Panc1 (cell line): ENCODE data around the gene ATXN1. TPM values are rescaled to one million over a fixed set of nuclear protein-coding genes. Genes with fewer than 3 reads are reported as not detected.

Experiments used
- ATAC-seq: fragments of 200-7000 bp; cut with Tn5 transposase; 2 replicates; pipeline ENCODE4 v1.9.1; 2020; ENCODE audit warnings: mild to moderate bottlenecking, moderate library complexity
- BruUV-seq: library from RNA; stranded (reverse); fragments of 400-500 nt; replicated peaks from 2 replicates; lab custom pipeline; 2021; lab: Mats Ljungman, UMichigan
- CTCF ChIA-PET: fragments of 300-600 bp; sonication (Branson Sonifier 250); formaldehyde crosslinking; loops from one replicate; lab custom pipeline; 2022; ENCODE audit warnings: antibody characterized with exemption; lab: Charles Lee
- POLR2A ChIA-PET: fragments of 300-600 bp; sonication (Branson Sonifier 250); formaldehyde crosslinking; loops from one replicate; lab custom pipeline; 2022; ENCODE audit warnings: antibody characterized with exemption; lab: Charles Lee
- DNase-seq: peaks from one replicate; pipeline ENCODE4 v3.0.0-alpha.2; 2010; ENCODE audit warnings: low read depth, low spot score
- H3K27ac ChIP-seq: 2 replicates; pipeline ENCODE4 v1.5.1; 2011; ENCODE audit warnings: mild to moderate bottlenecking, low read length, inconsistent platforms
- H3K27me3 ChIP-seq: fragments of 200-500 bp; sonication (Bioruptor generic); 2 replicates; pipeline ENCODE4 v1.6.0; 2014; ENCODE audit warnings: low read length, inconsistent platforms; ENCODE audit not compliant: control insufficient read depth, insufficient read depth
- H3K36me3 ChIP-seq: fragments of 200-500 bp; sonication (Bioruptor generic); 2 replicates; pipeline ENCODE4 v1.5.1; 2014; ENCODE audit warnings: inconsistent platforms, mild to moderate bottlenecking, low read length, moderate library complexity; ENCODE audit not compliant: control insufficient read depth, insufficient read depth
- H3K4me1 ChIP-seq: 2 replicates; pipeline ENCODE4 v1.5.1; 2011; ENCODE audit warnings: inconsistent platforms, mild to moderate bottlenecking, low read length, moderate library complexity; ENCODE audit not compliant: control insufficient read depth, insufficient read depth
- H3K4me3 ChIP-seq, 2 experiments: 2 replicates each; pipeline ENCODE4 v1.5.1; 2011 to 2012; ENCODE audit warnings: low read depth in 2 of 2, low read length in 2 of 2, mild to moderate bottlenecking in 2 of 2, inconsistent platforms in 1 of 2, moderate library complexity in 1 of 2
- H3K9me3 ChIP-seq: fragments of 200-500 bp; sonication (Bioruptor generic); 2 replicates; pipeline ENCODE4 v1.5.1; 2014; ENCODE audit warnings: low read depth, mild to moderate bottlenecking, inconsistent platforms, low read length, moderate library complexity; ENCODE audit not compliant: control insufficient read depth, insufficient read depth
- CTCF ChIP-seq: fragments of 450-650 bp; IDR thresholded peaks from 2 replicates; pipeline ENCODE4 v1.5.1; 2017; ENCODE audit warnings: mild to moderate bottlenecking
- POLR2AphosphoS5 ChIP-seq: IDR thresholded peaks from 2 replicates; pipeline ENCODE4 v1.6.1; 2012; ENCODE audit warnings: mild to moderate bottlenecking, low read depth, low read length, moderate library complexity
- SIN3A ChIP-seq: IDR thresholded peaks from 2 replicates; pipeline ENCODE4 v1.6.1; 2012; ENCODE audit warnings: low read depth, mild to moderate bottlenecking, low read length, moderate library complexity, borderline replicate concordance; ENCODE audit not compliant: insufficient read depth
- TCF7L2 ChIP-seq: IDR thresholded peaks from 2 replicates; pipeline ENCODE4 v1.6.1; 2011; ENCODE audit warnings: mild to moderate bottlenecking, low read depth, low read length, inconsistent platforms
- in situ Hi-C: cut with HindIII; loops from 2 replicates; pipeline ENCODE4 v1.10.0; 2016; ENCODE audit warnings: low sequenced_read_pairs, low pct_unique_long_range_greater_than_20kb
- intact Hi-C: fragments of 100-400 bp; cut with micrococcal nuclease; formaldehyde crosslinking; loops from one replicate; pipeline ENCODE4 v1.10.0; 2022; ENCODE audit not compliant: unreplicated experiment
- total RNA-seq: library from RNA; stranded (reverse); gene quantifications from one replicate; pipeline ENCODE4 v1.2.1, GENCODE V29; 2021; ENCODE audit not compliant: unreplicated experiment
- TF ChIP-seq, protein P1 (sequence below), 2 experiments: IDR thresholded peaks; 2 replicates each; pipeline ENCODE4 v1.6.1; 2011 to 2012; ENCODE audit warnings: low read depth in 2 of 2, control low read depth in 1 of 2, low read length in 1 of 2, mild to moderate bottlenecking in 1 of 2, moderate library complexity in 1 of 2; ENCODE audit not compliant: insufficient read depth in 1 of 2

Gene ATXN1
- total RNA-seq, 1 experiment from 2014 or later = 67.1 TPM

- Histone ChIP-seq H3K9me3 (no peaks in the 10 kb centered on the region), H3K36me3 (no peaks in the 10 kb centered on the region; the same call in none of the 2 replicates), H3K4me3 (no peak overlapping the region), H3K4me1 (no peaks in the 10 kb centered on the region), H3K27ac (no peak overlapping the region), H3K27me3 (no peaks in the 10 kb centered on the region)
- intact Hi-C loops (no loop called here), in situ Hi-C loops (no loop called here)
- CTCF ChIA-PET = no interaction called here
- no TSS peak for BruUV-seq
- DNase-seq (no peak), ATAC-seq (no peak)
- no peak for TF ChIP-seq POLR2AphosphoS5
- no peak for TF ChIP-seq CTCF
- TF ChIP-seq, protein P1, sequence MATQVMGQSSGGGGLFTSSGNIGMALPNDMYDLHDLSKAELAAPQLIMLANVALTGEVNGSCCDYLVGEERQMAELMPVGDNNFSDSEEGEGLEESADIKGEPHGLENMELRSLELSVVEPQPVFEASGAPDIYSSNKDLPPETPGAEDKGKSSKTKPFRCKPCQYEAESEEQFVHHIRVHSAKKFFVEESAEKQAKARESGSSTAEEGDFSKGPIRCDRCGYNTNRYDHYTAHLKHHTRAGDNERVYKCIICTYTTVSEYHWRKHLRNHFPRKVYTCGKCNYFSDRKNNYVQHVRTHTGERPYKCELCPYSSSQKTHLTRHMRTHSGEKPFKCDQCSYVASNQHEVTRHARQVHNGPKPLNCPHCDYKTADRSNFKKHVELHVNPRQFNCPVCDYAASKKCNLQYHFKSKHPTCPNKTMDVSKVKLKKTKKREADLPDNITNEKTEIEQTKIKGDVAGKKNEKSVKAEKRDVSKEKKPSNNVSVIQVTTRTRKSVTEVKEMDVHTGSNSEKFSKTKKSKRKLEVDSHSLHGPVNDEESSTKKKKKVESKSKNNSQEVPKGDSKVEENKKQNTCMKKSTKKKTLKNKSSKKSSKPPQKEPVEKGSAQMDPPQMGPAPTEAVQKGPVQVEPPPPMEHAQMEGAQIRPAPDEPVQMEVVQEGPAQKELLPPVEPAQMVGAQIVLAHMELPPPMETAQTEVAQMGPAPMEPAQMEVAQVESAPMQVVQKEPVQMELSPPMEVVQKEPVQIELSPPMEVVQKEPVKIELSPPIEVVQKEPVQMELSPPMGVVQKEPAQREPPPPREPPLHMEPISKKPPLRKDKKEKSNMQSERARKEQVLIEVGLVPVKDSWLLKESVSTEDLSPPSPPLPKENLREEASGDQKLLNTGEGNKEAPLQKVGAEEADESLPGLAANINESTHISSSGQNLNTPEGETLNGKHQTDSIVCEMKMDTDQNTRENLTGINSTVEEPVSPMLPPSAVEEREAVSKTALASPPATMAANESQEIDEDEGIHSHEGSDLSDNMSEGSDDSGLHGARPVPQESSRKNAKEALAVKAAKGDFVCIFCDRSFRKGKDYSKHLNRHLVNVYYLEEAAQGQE (IDR thresholded peaks at IDR 0.05; ENCODE audit: insufficient read depth in 1 of 2, low read depth in 2 of 2, low read length in 1 of 2) = no peak
- TF ChIP-seq SIN3A = no peak
- no peak for TF ChIP-seq TCF7L2
- POLR2A ChIA-PET = no interaction called here
These were observed 273.1 kb downstream of the ATXN1 start for GRCh38 chr6:16487996-16488674.

DNA sequence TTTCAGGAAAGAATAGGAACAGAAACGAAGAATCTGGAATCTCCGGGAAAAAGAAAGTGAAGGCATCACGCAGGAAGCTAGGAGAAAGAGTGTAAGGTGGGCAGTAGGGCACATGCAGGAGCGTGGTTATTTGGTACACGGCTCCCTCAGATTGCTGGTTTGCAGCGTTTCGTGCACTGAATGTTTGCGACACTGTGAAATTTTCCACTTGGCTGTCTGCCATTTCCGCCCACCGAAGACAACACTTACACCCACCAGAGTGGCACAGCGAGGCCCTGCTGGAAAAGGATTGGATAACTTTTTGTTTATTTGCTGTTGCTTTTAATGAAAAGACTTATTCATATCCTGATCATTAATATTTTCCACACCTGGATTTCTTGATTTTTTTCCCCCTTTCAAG, 274.6 kb downstream of the ATXN1 start:
- intact Hi-C loops (no loop called here), in situ Hi-C loops (no loop called here)
- no peaks in the 10 kb centered on the region for H3K4me1 ChIP-seq
- H3K27ac ChIP-seq = no peak overlapping the region
- CTCF ChIA-PET = no interaction called here
- ATAC-seq = no peak
- H3K36me3 ChIP-seq = no peaks in the 10 kb centered on the region; the same call in none of the 2 replicates
- BruUV-seq = no TSS peak
- H3K27me3 ChIP-seq = no peaks in the 10 kb centered on the region
- POLR2A ChIA-PET = interaction anchor here (0.6 kb wide), 1 partner anchor 784 kb away, joined by 5 read pairs; no protein-coding TSS in a partner anchor
- H3K4me3 ChIP-seq = no peak overlapping the region
- H3K9me3 ChIP-seq = no peaks in the 10 kb centered on the region
- no peak for DNase-seq
- TF ChIP-seq CTCF (no peak), POLR2AphosphoS5 (no peak), SIN3A (no peak), TCF7L2 (no peak)
- TF ChIP-seq, protein P1 (IDR thresholded peaks at IDR 0.05; ENCODE audit: insufficient read depth in 1 of 2, low read depth in 2 of 2, low read length in 1 of 2) = no peak
